HG03159 (cell line): ENCODE data around the gene CNIH3.

Experiments
- ATAC-seq: cut with Tn5 transposase; IDR thresholded peaks from one replicate; pipeline ENCODE4 v1.9.1; 2021; ENCODE audit warnings: mild to moderate bottlenecking, moderate library complexity; ENCODE audit not compliant: unreplicated experiment

Gene CNIH3

GRCh38 chr1:224718470-224719053 lies 102.4 kb downstream of the CNIH3 start:
- no peak for ATAC-seq

DNA sequence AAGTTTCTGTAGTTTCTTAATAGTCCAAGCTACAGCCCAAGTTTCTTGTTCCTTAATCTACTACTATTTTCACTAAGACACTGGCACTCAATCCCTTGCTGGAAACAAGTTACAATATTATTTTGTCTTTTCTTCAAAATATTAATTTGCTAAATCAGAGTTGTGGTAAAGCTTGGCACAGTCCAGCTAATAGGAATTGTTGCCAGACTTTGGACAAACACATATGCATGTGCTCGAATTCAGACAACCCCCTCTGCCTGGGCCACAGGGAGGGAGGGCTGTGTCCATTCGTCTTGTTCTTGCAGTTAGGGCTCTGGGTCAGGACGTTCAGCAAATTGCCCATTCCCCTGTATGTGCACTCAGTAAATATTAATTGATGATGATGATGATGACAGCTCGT lies 103.6 kb downstream of the CNIH3 start:
- no peak for ATAC-seq

GRCh38 chr1:224720216-224720615 lies 104.1 kb downstream of the CNIH3 start:
- ATAC-seq = no peak

DNA sequence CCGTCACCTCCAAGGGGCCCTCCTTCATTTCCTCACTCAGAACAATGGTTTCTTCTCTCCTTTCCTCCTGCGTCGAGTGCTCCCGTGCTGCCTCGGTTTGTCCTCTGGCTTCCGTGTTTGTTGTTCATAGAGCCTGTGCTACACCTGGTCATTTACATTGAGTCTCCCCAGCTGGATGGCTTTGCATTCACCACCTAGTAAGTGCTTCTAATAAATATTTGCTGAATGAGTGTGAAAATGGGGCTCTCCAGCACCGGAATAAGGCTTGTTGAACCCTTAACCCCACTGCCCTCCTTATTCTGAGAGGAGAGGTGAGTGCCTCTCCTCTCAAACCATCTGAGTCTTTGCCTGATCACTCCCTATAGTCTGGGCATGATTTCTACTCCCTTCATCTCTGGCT lies 104.9 kb downstream of the CNIH3 start:
- ATAC-seq = no peak

GRCh38 chr1:224722838-224723237 lies 106.7 kb downstream of the CNIH3 start:
- no peak for ATAC-seq

- ATAC-seq = no peak
These were observed 108.4 kb downstream of the CNIH3 start for GRCh38 chr1:224724566-224724965.

GRCh38 chr1:224726441-224727182 lies 110.5 kb downstream of the CNIH3 start:
- ATAC-seq = no peak

GRCh38 chr1:224727351-224728289 lies 111.5 kb downstream of the CNIH3 start:
- no peak for ATAC-seq

- no peak for ATAC-seq
These were observed 114.4 kb downstream of the CNIH3 start for GRCh38 chr1:224730540-224730939.

DNA sequence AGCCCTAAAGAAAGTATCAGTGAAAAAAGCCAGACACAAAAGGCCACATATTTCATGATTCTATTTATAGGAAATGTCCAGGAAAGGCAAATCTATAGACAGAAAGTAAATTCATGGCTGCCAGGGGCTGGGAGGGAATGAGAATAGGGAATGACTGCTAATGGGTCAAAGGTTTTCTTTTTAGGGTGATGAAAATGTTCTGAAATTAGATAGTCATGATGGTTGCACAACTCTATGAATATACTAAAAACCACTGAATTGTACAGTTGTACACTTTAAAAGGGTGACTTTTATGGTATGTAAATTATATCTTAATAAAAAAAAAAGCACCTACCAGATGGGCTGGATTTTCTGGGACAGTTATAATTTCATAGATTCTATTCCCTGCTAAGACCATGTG lies 114.8 kb downstream of the CNIH3 start:
- no peak for ATAC-seq

GRCh38 chr1:224731633-224732032 lies 115.5 kb downstream of the CNIH3 start:
- no peak for ATAC-seq

GRCh38 chr1:224732377-224733026 lies 116.4 kb downstream of the CNIH3 start:
- ATAC-seq = no peak

DNA sequence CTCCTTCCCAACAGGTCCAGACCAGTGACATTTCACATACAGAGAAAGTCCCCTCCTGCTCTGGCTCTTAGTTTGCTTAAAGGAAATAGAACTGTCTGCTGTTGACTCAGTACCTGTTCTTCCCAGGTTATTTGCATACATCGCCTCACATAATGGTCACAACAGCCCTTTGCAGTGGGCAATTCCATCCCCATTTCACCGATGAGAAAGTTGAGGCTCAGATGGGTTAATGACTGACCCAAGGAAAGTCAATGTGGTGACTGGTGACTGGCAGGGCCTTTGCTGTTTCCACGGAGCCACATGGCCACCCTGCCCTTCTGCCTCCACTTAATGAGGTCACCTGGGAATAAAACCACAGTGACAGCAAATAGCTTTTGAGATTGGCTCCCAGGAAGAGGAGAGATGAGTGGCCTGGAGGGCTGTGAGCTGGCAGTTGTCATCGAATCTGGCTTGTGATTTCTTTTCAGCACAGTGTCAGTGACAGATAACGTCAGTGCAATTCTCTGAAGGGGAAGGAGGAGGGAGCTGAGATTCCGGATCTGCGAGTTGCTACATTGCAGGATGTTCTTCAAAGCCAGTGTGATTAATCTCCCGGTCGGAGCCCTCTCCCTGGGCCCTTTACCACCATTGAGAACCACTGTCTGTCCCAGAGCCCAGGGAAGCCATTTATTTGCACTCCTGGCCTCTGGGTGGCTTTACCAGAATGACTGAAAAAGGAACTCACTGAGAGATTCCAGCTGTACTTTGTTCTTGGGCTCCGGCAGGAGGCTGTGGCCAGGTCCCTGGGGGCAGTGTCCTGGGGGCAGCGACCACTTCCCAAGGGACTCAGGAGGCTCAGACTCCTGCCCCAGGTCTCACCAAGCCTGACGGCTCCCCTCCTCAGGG lies 117.2 kb downstream of the CNIH3 start:
- ATAC-seq = peak; percentile 61

- ATAC-seq = no peak
These were observed 118.3 kb downstream of the CNIH3 start for GRCh38 chr1:224734261-224734935.

DNA sequence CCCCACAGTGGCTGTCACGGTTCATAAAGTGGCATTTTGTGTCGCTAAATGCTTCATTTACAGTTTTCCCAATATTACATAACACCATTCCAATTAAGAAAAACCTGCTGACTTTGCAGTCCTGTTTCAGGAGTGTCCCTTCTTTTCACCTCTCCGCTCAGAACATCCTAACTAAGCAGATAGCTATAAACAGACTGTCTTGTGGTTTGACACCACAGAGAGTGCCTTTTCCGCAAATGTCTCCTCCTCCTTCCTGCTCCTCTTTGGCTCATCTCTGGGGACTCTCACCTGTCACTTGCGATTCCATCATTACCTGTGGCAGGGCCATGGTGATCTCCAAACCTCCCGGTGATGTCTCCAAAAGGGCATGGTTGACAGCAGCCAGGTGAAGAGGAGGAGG lies 119.0 kb downstream of the CNIH3 start:
- ATAC-seq = no peak

GRCh38 chr1:224736619-224737352 lies 120.7 kb downstream of the CNIH3 start:
- ATAC-seq = peak; percentile 50

GRCh38 chr1:224737353-224737727 lies 121.2 kb downstream of the CNIH3 start:
- ATAC-seq = no peak

- ATAC-seq = no peak
These were observed 123.3 kb downstream of the CNIH3 start for GRCh38 chr1:224739303-224739996.
